ENCODE measurements around the gene TSSK3. TPM values are rescaled to one million over a fixed set of nuclear protein-coding genes. Genes with fewer than 3 reads are reported as not detected.

TSSK3 gene
- total RNA-seq, 1 donor from 2014 or later = 1.6 TPM

DNA sequence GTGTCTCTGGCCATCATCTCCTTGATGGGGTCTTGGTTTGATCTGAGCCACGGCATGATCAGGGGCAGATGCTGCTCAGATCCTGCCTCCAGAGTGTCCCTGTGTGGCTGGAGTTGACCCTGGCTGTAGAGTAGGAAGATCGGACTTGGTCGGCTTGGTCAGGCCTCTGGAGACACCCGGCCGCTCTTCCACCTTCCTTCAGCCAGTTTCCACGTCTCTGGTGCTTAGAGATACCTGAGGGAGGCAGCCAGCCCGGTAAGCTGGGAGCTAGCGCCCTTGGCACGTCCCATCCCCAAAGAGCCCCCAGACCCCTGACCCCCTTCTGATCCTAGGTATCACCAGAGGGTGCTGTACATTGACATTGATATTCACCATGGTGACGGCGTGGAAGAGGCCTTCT is 35.1 kb upstream of the TSSK3 start:
- Mint-ChIP-seq H3K9me3 (ENCODE audit: unreplicated experiment) (peaks cover 4% of the 10 kb centered on the region), H3K4me3 (ENCODE audit: unreplicated experiment) (no peak overlapping the region), H3K27ac (ENCODE audit: unreplicated experiment) (no peak overlapping the region), H3K36me3 (ENCODE audit: unreplicated experiment) (peaks cover 13% of the 10 kb centered on the region), H3K4me1 (ENCODE audit: low read depth, unreplicated experiment) (peaks cover 2% of the 10 kb centered on the region), H3K27me3 (ENCODE audit: unreplicated experiment) (peaks cover 2% of the 10 kb centered on the region)
- no peak for DNase-seq
- TF ChIP-seq, protein P1, sequence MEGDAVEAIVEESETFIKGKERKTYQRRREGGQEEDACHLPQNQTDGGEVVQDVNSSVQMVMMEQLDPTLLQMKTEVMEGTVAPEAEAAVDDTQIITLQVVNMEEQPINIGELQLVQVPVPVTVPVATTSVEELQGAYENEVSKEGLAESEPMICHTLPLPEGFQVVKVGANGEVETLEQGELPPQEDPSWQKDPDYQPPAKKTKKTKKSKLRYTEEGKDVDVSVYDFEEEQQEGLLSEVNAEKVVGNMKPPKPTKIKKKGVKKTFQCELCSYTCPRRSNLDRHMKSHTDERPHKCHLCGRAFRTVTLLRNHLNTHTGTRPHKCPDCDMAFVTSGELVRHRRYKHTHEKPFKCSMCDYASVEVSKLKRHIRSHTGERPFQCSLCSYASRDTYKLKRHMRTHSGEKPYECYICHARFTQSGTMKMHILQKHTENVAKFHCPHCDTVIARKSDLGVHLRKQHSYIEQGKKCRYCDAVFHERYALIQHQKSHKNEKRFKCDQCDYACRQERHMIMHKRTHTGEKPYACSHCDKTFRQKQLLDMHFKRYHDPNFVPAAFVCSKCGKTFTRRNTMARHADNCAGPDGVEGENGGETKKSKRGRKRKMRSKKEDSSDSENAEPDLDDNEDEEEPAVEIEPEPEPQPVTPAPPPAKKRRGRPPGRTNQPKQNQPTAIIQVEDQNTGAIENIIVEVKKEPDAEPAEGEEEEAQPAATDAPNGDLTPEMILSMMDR (IDR thresholded peaks at IDR 0.05; ENCODE audit: partially characterized antibody, unreplicated experiment) = no peak

DNA sequence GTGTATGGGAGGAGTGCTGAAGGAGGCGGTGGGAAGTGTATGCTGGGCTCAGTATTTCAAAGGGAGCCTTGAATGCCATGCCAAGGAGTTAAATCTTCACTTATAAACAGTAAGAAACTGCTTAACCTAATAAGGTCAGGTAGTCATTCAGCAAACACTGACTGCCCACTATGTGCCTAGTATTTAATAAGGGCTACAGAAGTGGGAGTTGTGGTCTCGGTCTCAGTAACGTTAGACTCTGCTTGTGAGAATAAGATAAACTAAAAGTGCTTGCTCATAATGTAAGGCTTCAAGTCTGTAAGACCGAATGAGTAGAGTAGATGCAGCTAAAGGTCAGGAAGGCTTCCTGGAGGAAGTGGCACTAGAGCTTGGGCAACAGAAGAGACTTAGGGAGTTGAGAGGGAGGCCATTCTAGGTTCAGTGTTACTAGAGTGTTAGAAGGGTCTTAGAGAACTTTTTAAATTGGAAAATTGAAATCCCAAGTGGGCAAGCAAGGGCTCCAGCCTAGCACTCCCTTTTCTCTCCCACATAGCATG is 32.3 kb upstream of the TSSK3 start:
- TF ChIP-seq, protein P1 (IDR thresholded peaks at IDR 0.05; ENCODE audit: partially characterized antibody, unreplicated experiment) = no peak
- Mint-ChIP-seq H3K27me3 (ENCODE audit: unreplicated experiment) (peaks cover 6% of the 10 kb centered on the region), H3K36me3 (ENCODE audit: unreplicated experiment) (peaks cover 17% of the 10 kb centered on the region), H3K27ac (ENCODE audit: unreplicated experiment) (no peak overlapping the region), H3K4me1 (ENCODE audit: low read depth, unreplicated experiment) (peaks cover 13% of the 10 kb centered on the region), H3K9me3 (ENCODE audit: unreplicated experiment) (peaks cover 9% of the 10 kb centered on the region), H3K4me3 (ENCODE audit: unreplicated experiment) (no peak overlapping the region)
- DNase-seq = no peak

DNA sequence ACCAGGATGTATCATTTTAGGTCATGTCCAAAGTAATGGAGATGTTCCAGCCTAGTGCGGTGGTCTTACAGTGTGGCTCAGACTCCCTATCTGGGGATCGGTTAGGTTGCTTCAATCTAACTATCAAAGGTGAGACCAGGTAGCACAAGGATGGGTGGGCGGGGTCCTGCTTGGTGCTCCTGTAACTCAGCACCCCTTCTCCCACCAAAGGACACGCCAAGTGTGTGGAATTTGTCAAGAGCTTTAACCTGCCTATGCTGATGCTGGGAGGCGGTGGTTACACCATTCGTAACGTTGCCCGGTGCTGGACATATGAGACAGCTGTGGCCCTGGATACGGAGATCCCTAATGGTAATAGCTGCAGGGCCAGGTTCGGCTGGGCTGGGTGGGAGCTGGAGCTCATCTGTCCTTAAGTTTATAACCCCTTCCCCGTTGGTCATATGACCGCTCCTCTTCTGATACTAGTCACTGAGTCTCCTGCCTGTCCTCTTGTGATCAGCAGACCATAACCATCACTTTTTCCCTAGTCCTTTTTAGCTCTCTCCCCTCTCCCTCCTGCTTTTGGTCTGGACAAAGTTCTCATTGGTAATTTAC is 31.7 kb upstream of the TSSK3 start:
- DNase-seq = no peak
- Mint-ChIP-seq H3K4me3 (ENCODE audit: unreplicated experiment) (no peak overlapping the region), H3K9me3 (ENCODE audit: unreplicated experiment) (peaks cover 10% of the 10 kb centered on the region), H3K27me3 (ENCODE audit: unreplicated experiment) (peaks cover 6% of the 10 kb centered on the region), H3K36me3 (ENCODE audit: unreplicated experiment) (peaks cover 17% of the 10 kb centered on the region), H3K4me1 (ENCODE audit: low read depth, unreplicated experiment) (peaks cover 13% of the 10 kb centered on the region), H3K27ac (ENCODE audit: unreplicated experiment) (no peak overlapping the region)
- TF ChIP-seq, protein P1 (IDR thresholded peaks at IDR 0.05; ENCODE audit: partially characterized antibody, unreplicated experiment) = no peak

DNA sequence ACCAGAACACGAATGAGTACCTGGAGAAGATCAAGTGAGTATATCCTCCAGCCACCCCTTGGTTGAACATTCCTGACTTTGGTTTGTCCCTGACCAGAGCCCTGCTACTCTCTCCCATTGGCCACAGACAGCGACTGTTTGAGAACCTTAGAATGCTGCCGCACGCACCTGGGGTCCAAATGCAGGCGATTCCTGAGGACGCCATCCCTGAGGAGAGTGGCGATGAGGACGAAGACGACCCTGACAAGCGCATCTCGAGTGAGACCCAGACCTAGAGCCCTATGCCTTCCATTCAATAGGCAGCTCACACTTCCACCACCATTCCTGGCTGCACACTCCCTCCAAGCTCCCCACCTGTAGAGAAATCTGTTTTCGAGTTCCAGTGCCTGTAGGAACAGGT is 30.8 kb upstream of the TSSK3 start:
- peaks cover 17% of the 10 kb centered on the region for H3K36me3 Mint-ChIP-seq (ENCODE audit: unreplicated experiment)
- no peak for DNase-seq
- TF ChIP-seq, protein P1 (IDR thresholded peaks at IDR 0.05; ENCODE audit: partially characterized antibody, unreplicated experiment) = no peak
- H3K27ac Mint-ChIP-seq (ENCODE audit: unreplicated experiment) = no peak overlapping the region
- peaks cover 6% of the 10 kb centered on the region for H3K27me3 Mint-ChIP-seq (ENCODE audit: unreplicated experiment)
- peaks cover 13% of the 10 kb centered on the region for H3K4me1 Mint-ChIP-seq (ENCODE audit: low read depth, unreplicated experiment)
- no peak overlapping the region for H3K4me3 Mint-ChIP-seq (ENCODE audit: unreplicated experiment)
- H3K9me3 Mint-ChIP-seq (ENCODE audit: unreplicated experiment) = peaks cover 10% of the 10 kb centered on the region

DNA sequence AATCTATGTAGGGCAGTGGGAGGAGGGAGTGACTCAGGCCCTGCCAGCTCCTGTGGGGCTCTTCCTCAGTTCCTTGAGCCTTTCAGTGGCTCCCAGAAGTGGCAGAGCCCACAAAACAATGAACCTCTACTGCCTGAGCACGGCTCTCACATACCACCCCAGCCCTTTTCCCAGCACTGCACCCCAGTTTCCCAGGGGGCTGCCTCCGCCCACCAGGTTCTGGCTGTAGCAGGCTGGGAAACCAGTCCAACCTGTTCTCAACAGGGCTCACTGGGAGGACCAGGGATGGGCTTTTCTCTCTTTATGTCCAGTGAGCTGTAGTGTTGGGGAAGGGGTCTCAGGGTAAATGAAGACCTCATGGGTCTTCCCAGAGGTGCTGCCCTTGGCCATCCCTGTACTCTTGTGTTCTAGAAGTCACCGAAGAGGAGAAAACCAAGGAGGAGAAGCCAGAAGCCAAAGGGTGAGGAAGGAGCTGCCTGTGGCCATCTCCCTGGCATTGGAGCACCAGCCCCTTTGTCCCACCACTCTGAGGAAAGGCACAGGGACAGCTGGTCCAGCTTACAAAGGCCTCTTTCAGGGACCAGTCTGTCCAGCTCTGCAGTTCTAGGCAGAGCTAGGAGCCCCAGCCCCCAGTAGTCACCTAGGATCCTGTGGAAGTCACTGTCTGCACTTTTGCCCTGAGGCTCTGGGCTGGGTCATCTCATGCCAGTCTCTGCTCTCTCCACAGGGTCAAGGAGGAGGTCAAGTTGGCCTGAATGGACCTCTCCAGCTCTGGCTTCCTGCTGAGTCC is 29.9 kb upstream of the TSSK3 start:
- TF ChIP-seq, protein P1 (IDR thresholded peaks at IDR 0.05; ENCODE audit: partially characterized antibody, unreplicated experiment) = no peak
- Mint-ChIP-seq H3K36me3 (ENCODE audit: unreplicated experiment) (peaks cover 17% of the 10 kb centered on the region), H3K27me3 (ENCODE audit: unreplicated experiment) (peaks cover 6% of the 10 kb centered on the region)

More for the DNA sequence above, 29.9 kb upstream of the TSSK3 start:
- peak overlapping the region; percentile 46 for H3K4me3 Mint-ChIP-seq (ENCODE audit: unreplicated experiment)
- H3K9me3 Mint-ChIP-seq (ENCODE audit: unreplicated experiment) = peaks cover 10% of the 10 kb centered on the region
- no peak for DNase-seq
- peaks cover 14% of the 10 kb centered on the region for H3K4me1 Mint-ChIP-seq (ENCODE audit: low read depth, unreplicated experiment)
- peak overlapping the region; percentile 22 for H3K27ac Mint-ChIP-seq (ENCODE audit: unreplicated experiment)
